ENCODE measurements around the gene MAP7D1. TPM values are rescaled to one million over a fixed set of nuclear protein-coding genes. Genes with fewer than 3 reads are reported as not detected.
"Not testable (repeated sequence)": the region's sequence is repeated elsewhere in the genome, so short reads cannot be mapped to it uniquely, and the experiment has no call there.

Gene MAP7D1
- total RNA-seq, 3 donors from 2014 or later, result 162 to 182 (median 164) TPM

GRCh38 chr1:36176106-36176949, 20.4 kb downstream of the MAP7D1 start:
- H3K27me3 Mint-ChIP-seq (ENCODE audit: low read depth), result no peaks in the 10 kb centered on the region
- peaks cover 3% of the 10 kb centered on the region for H3K4me1 Mint-ChIP-seq (ENCODE audit: low read depth)
- H3K36me3 Mint-ChIP-seq (ENCODE audit: insufficient read depth), result peaks cover 37% of the 10 kb centered on the region

GRCh38 chr1:36177589-36178431, 21.9 kb downstream of the MAP7D1 start:
- H3K36me3 Mint-ChIP-seq (ENCODE audit: insufficient read depth), result peaks cover 36% of the 10 kb centered on the region
- DNase-seq (no peak), ATAC-seq (no peak)
- H3K4me3 Mint-ChIP-seq, result no peak overlapping the region
- H3K4me1 Mint-ChIP-seq (ENCODE audit: low read depth), result peaks cover 3% of the 10 kb centered on the region
- no peaks in the 10 kb centered on the region for H3K9me3 Mint-ChIP-seq
- H3K27me3 Mint-ChIP-seq (ENCODE audit: low read depth), result no peaks in the 10 kb centered on the region

More at GRCh38 chr1:36176106-36176949, 20.4 kb downstream of the MAP7D1 start:
- Mint-ChIP-seq H3K9me3 (no peaks in the 10 kb centered on the region), H3K4me3 (no peak overlapping the region)
- no peak for ATAC-seq
- DNase-seq, result no peak

- H3K9me3 Mint-ChIP-seq, result no peaks in the 10 kb centered on the region
- H3K4me1 Mint-ChIP-seq (ENCODE audit: low read depth), result peaks cover 2% of the 10 kb centered on the region
- DNase-seq (no peak), ATAC-seq (no peak)
- H3K36me3 Mint-ChIP-seq (ENCODE audit: insufficient read depth), result peaks cover 30% of the 10 kb centered on the region
- no peak overlapping the region for H3K4me3 Mint-ChIP-seq
- H3K27me3 Mint-ChIP-seq (ENCODE audit: low read depth), result no peaks in the 10 kb centered on the region
These were observed 22.7 kb downstream of the MAP7D1 start for GRCh38 chr1:36178471-36179219.

- DNase-seq, result no peak
- no peaks in the 10 kb centered on the region for H3K9me3 Mint-ChIP-seq
- no peak overlapping the region for H3K4me3 Mint-ChIP-seq
- ATAC-seq, result no peak
- peaks cover 25% of the 10 kb centered on the region for H3K36me3 Mint-ChIP-seq (ENCODE audit: insufficient read depth)
- no peaks in the 10 kb centered on the region for H3K4me1 Mint-ChIP-seq (ENCODE audit: low read depth)
- no peaks in the 10 kb centered on the region for H3K27me3 Mint-ChIP-seq (ENCODE audit: low read depth)
These were observed 23.2 kb downstream of the MAP7D1 start for GRCh38 chr1:36179220-36179600.

- H3K4me3 Mint-ChIP-seq, result no peak overlapping the region
- H3K27me3 Mint-ChIP-seq (ENCODE audit: low read depth), result no peaks in the 10 kb centered on the region
- no peak for ATAC-seq
- peaks cover 18% of the 10 kb centered on the region for H3K36me3 Mint-ChIP-seq (ENCODE audit: insufficient read depth)
- no peaks in the 10 kb centered on the region for H3K9me3 Mint-ChIP-seq
- DNase-seq, result no peak
- no peaks in the 10 kb centered on the region for H3K4me1 Mint-ChIP-seq (ENCODE audit: low read depth)
These were observed 26.8 kb downstream of the MAP7D1 start for GRCh38 chr1:36182734-36183133.

- DNase-seq (no peak), ATAC-seq (no peak)
- Mint-ChIP-seq H3K27me3 (ENCODE audit: low read depth) (no peaks in the 10 kb centered on the region), H3K9me3 (no peaks in the 10 kb centered on the region), H3K36me3 (ENCODE audit: insufficient read depth) (peaks cover 18% of the 10 kb centered on the region), H3K4me3 (no peak overlapping the region), H3K4me1 (ENCODE audit: low read depth) (peaks cover 4% of the 10 kb centered on the region)
These were observed 27.4 kb downstream of the MAP7D1 start for GRCh38 chr1:36183309-36183856.

- ATAC-seq (peak; percentile 96 to 97), DNase-seq (peak; percentile 74)
- Mint-ChIP-seq H3K4me1 (ENCODE audit: low read depth) (peaks cover 4% of the 10 kb centered on the region), H3K9me3 (no peaks in the 10 kb centered on the region), H3K27me3 (ENCODE audit: low read depth) (no peaks in the 10 kb centered on the region), H3K36me3 (ENCODE audit: insufficient read depth) (no peaks in the 10 kb centered on the region), H3K4me3 (no peak overlapping the region)
These were observed 32.0 kb downstream of the MAP7D1 start for GRCh38 chr1:36187800-36188593.

GRCh38 chr1:36196805-36197204, 40.8 kb downstream of the MAP7D1 start:
- not testable (repeated sequence) for H3K27me3 Mint-ChIP-seq (ENCODE audit: low read depth); H3K9me3 Mint-ChIP-seq; ATAC-seq; H3K36me3 Mint-ChIP-seq (ENCODE audit: insufficient read depth); DNase-seq; H3K4me1 Mint-ChIP-seq (ENCODE audit: low read depth); H3K4me3 Mint-ChIP-seq

- H3K9me3 Mint-ChIP-seq, result no peaks in the 10 kb centered on the region
- no peak overlapping the region for H3K4me3 Mint-ChIP-seq
- no peaks in the 10 kb centered on the region for H3K27me3 Mint-ChIP-seq (ENCODE audit: low read depth)
- H3K4me1 Mint-ChIP-seq (ENCODE audit: low read depth), result no peaks in the 10 kb centered on the region
- DNase-seq (no peak), ATAC-seq (no peak)
- H3K36me3 Mint-ChIP-seq (ENCODE audit: insufficient read depth), result no peaks in the 10 kb centered on the region
These were observed 42.7 kb downstream of the MAP7D1 start for GRCh38 chr1:36198641-36199040.

GRCh38 chr1:36199934-36200741, 44.2 kb downstream of the MAP7D1 start:
- no peaks in the 10 kb centered on the region for H3K4me1 Mint-ChIP-seq (ENCODE audit: low read depth)
- no peak overlapping the region for H3K4me3 Mint-ChIP-seq
- no peaks in the 10 kb centered on the region for H3K36me3 Mint-ChIP-seq (ENCODE audit: insufficient read depth)
- no peaks in the 10 kb centered on the region for H3K9me3 Mint-ChIP-seq
- no peaks in the 10 kb centered on the region for H3K27me3 Mint-ChIP-seq (ENCODE audit: low read depth)
- no peak for DNase-seq
- no peak for ATAC-seq

- Mint-ChIP-seq H3K27me3 (ENCODE audit: low read depth) (no peaks in the 10 kb centered on the region), H3K4me1 (ENCODE audit: low read depth) (peaks cover 4% of the 10 kb centered on the region), H3K36me3 (ENCODE audit: insufficient read depth) (no peaks in the 10 kb centered on the region), H3K4me3 (no peak overlapping the region), H3K9me3 (no peaks in the 10 kb centered on the region)
- ATAC-seq (no peak), DNase-seq (no peak)
These were observed 47.1 kb downstream of the MAP7D1 start for GRCh38 chr1:36203027-36203553.

- H3K27me3 Mint-ChIP-seq (ENCODE audit: low read depth), result no peaks in the 10 kb centered on the region
- H3K36me3 Mint-ChIP-seq (ENCODE audit: insufficient read depth), result no peaks in the 10 kb centered on the region
- no peaks in the 10 kb centered on the region for H3K9me3 Mint-ChIP-seq
- DNase-seq (no peak), ATAC-seq (no peak)
- peaks cover 4% of the 10 kb centered on the region for H3K4me1 Mint-ChIP-seq (ENCODE audit: low read depth)
- H3K4me3 Mint-ChIP-seq, result no peak overlapping the region
These were observed 47.8 kb downstream of the MAP7D1 start for GRCh38 chr1:36203554-36204346.
